ENCODE measurements around the gene ZEB2.

Gene ZEB2

GRCh38 chr2:144379851-144380311, 140.0 kb downstream of the ZEB2 start:
- Histone ChIP-seq H3K27ac (no peak overlapping the region), H3K4me3 (ENCODE audit: low read depth, low read length) (no peak overlapping the region), H3K27me3 (ENCODE audit: insufficient read depth, low read depth, severe bottlenecking) (no peaks in the 10 kb centered on the region), H3K36me3 (no peaks in the 10 kb centered on the region), H3K9me3 (ENCODE audit: severe bottlenecking) (no peaks in the 10 kb centered on the region)
- peak; percentile 19 for DNase-seq
- TF ChIP-seq, protein P1, sequence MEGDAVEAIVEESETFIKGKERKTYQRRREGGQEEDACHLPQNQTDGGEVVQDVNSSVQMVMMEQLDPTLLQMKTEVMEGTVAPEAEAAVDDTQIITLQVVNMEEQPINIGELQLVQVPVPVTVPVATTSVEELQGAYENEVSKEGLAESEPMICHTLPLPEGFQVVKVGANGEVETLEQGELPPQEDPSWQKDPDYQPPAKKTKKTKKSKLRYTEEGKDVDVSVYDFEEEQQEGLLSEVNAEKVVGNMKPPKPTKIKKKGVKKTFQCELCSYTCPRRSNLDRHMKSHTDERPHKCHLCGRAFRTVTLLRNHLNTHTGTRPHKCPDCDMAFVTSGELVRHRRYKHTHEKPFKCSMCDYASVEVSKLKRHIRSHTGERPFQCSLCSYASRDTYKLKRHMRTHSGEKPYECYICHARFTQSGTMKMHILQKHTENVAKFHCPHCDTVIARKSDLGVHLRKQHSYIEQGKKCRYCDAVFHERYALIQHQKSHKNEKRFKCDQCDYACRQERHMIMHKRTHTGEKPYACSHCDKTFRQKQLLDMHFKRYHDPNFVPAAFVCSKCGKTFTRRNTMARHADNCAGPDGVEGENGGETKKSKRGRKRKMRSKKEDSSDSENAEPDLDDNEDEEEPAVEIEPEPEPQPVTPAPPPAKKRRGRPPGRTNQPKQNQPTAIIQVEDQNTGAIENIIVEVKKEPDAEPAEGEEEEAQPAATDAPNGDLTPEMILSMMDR (IDR thresholded peaks at IDR 0.05; ENCODE audit: low read depth, low read length): no peak

GRCh38 chr2:144378551-144378950, 141.4 kb downstream of the ZEB2 start:
- DNase-seq: no peak

DNA sequence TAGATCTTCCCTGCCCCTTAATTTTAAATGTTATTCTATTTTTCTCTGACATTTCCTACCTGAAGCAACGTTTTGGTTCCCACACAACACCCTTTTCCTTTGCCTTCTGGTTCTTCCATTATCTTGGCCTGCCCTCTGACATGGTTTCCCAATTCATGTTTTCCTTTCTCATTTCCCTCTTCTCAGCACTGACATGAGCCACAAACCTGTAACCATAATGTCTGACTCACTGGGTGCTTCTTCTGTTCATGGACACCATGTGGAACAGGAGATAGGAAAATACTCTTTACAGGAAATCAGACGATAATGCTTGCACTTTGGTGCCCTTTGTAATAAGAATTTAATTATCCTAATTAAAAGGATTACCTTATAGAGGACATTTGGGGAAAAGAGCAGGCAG, 142.0 kb downstream of the ZEB2 start:
- H3K27ac ChIP-seq: no peak overlapping the region
- H3K36me3 ChIP-seq: no peaks in the 10 kb centered on the region
- TF ChIP-seq, protein P1 (IDR thresholded peaks at IDR 0.05; ENCODE audit: low read depth, low read length): no peak
- no peak overlapping the region for H3K4me3 ChIP-seq (ENCODE audit: low read depth, low read length)
- H3K9me3 ChIP-seq (ENCODE audit: severe bottlenecking): no peaks in the 10 kb centered on the region
- no peak for DNase-seq
- no peaks in the 10 kb centered on the region for H3K27me3 ChIP-seq (ENCODE audit: insufficient read depth, low read depth, severe bottlenecking)

More at GRCh38 chr2:144378551-144378950, 141.4 kb downstream of the ZEB2 start:
- Histone ChIP-seq H3K27me3 (ENCODE audit: insufficient read depth, low read depth, severe bottlenecking) (no peaks in the 10 kb centered on the region), H3K9me3 (ENCODE audit: severe bottlenecking) (no peaks in the 10 kb centered on the region), H3K4me3 (ENCODE audit: low read depth, low read length) (no peak overlapping the region), H3K36me3 (no peaks in the 10 kb centered on the region), H3K27ac (no peak overlapping the region)
- TF ChIP-seq, protein P1 (IDR thresholded peaks at IDR 0.05; ENCODE audit: low read depth, low read length): no peak

DNA sequence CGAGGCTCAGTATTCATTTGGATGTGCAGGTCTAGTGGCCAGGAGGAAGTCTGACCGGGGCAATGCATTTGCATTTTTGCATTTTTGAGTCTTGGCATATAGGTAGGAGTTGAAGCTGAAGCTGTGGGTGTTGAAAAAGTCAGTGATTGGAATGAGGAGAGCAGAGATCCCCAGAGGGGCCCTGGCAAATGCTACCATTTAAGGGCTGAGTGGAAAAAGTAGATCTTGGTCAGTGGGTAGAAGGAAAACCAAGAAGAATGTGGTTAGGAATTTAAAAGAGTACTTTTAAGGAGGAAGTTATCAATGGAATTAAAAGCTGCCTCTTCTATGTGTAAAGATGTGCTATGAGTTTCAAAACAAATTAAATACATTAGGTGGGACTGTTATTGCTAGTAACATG, 143.0 kb downstream of the ZEB2 start:
- Histone ChIP-seq H3K9me3 (ENCODE audit: severe bottlenecking) (no peaks in the 10 kb centered on the region), H3K27me3 (ENCODE audit: insufficient read depth, low read depth, severe bottlenecking) (no peaks in the 10 kb centered on the region), H3K27ac (no peak overlapping the region), H3K36me3 (no peaks in the 10 kb centered on the region), H3K4me3 (ENCODE audit: low read depth, low read length) (no peak overlapping the region)
- TF ChIP-seq, protein P1 (IDR thresholded peaks at IDR 0.05; ENCODE audit: low read depth, low read length): no peak
- DNase-seq: no peak

- Histone ChIP-seq H3K27ac (no peak overlapping the region), H3K27me3 (ENCODE audit: insufficient read depth, low read depth, severe bottlenecking) (no peaks in the 10 kb centered on the region), H3K4me3 (ENCODE audit: low read depth, low read length) (no peak overlapping the region), H3K9me3 (ENCODE audit: severe bottlenecking) (no peaks in the 10 kb centered on the region), H3K36me3 (no peaks in the 10 kb centered on the region)
- TF ChIP-seq, protein P1 (IDR thresholded peaks at IDR 0.05; ENCODE audit: low read depth, low read length): no peak
- DNase-seq: no peak
Measured at GRCh38 chr2:144376460-144376859, 143.5 kb downstream of the ZEB2 start.

DNA sequence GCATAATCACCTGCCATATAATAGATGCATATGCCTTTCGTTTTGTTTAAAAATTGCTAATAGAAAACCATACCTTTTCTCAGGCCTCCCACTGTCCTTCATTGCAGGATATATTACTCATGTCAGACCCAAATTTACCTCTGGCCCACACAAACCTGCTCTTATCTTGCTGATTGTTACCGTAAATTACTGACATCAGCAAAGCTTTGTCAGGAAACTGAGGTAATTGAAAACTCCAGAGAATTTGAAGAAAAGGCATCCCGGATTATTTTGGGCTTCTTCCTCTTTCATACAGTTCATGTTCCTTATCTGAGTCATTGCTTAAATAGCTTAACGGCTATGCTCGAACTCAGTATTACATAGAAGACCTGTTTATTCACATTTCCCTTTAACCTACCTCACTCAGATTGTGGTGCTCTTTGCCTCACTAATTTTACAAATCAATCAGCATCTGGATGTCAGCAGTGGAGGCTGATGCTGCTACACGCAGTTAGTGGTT, 145.7 kb downstream of the ZEB2 start:
- no peaks in the 10 kb centered on the region for H3K36me3 ChIP-seq
- no peak overlapping the region for H3K27ac ChIP-seq
- no peak for DNase-seq
- H3K9me3 ChIP-seq (ENCODE audit: severe bottlenecking): no peaks in the 10 kb centered on the region
- no peak overlapping the region for H3K4me3 ChIP-seq (ENCODE audit: low read depth, low read length)
- TF ChIP-seq, protein P1 (IDR thresholded peaks at IDR 0.05; ENCODE audit: low read depth, low read length): no peak
- no peaks in the 10 kb centered on the region for H3K27me3 ChIP-seq (ENCODE audit: insufficient read depth, low read depth, severe bottlenecking)

Measured in WERI-Rb-1 (cell line).